ENCODE results near the gene MAN2A1.
"Not testable (repeated sequence)": the region's sequence is repeated elsewhere in the genome, so short reads cannot be mapped to it uniquely, and the experiment has no call there.

The MAN2A1 gene

GRCh38 chr5:109826426-109826825 lies 136.7 kb downstream of the MAN2A1 start:
- H3K36me3 Mint-ChIP-seq (ENCODE audit: low read depth) = peaks cover 90% of the 10 kb centered on the region
- no peak for DNase-seq
- no peaks in the 10 kb centered on the region for H3K27me3 Mint-ChIP-seq
- no peak overlapping the region for H3K27ac Mint-ChIP-seq
- no peak overlapping the region for H3K4me3 Mint-ChIP-seq
- H3K4me1 Mint-ChIP-seq (ENCODE audit: low read depth) = peaks cover 5% of the 10 kb centered on the region
- H3K9me3 Mint-ChIP-seq = no peaks in the 10 kb centered on the region

GRCh38 chr5:109829331-109829730 lies 139.6 kb downstream of the MAN2A1 start:
- Mint-ChIP-seq H3K27me3 (no peaks in the 10 kb centered on the region), H3K4me1 (ENCODE audit: low read depth) (peaks cover 12% of the 10 kb centered on the region), H3K9me3 (peaks cover 3% of the 10 kb centered on the region), H3K4me3 (no peak overlapping the region), H3K27ac (no peak overlapping the region), H3K36me3 (ENCODE audit: low read depth) (peaks cover 89% of the 10 kb centered on the region)
- DNase-seq = no peak

GRCh38 chr5:109830955-109831502 lies 141.3 kb downstream of the MAN2A1 start:
- Mint-ChIP-seq H3K9me3 (peaks cover 3% of the 10 kb centered on the region), H3K4me1 (ENCODE audit: low read depth) (peaks cover 13% of the 10 kb centered on the region), H3K36me3 (ENCODE audit: low read depth) (peaks cover 84% of the 10 kb centered on the region), H3K27ac (no peak overlapping the region), H3K4me3 (no peak overlapping the region), H3K27me3 (no peaks in the 10 kb centered on the region)
- no peak for DNase-seq

- not testable (repeated sequence) for H3K4me3 Mint-ChIP-seq, DNase-seq, H3K27ac Mint-ChIP-seq, H3K27me3 Mint-ChIP-seq, H3K9me3 Mint-ChIP-seq
- Mint-ChIP-seq H3K4me1 (ENCODE audit: low read depth) (peaks cover 13% of the 10 kb centered on the region), H3K36me3 (ENCODE audit: low read depth) (peaks cover 83% of the 10 kb centered on the region)
Observed at GRCh38 chr5:109832207-109833188, 142.8 kb downstream of the MAN2A1 start.

- peaks cover 13% of the 10 kb centered on the region for H3K4me1 Mint-ChIP-seq (ENCODE audit: low read depth)
- no peaks in the 10 kb centered on the region for H3K27me3 Mint-ChIP-seq
- no peak for DNase-seq
- no peak overlapping the region for H3K4me3 Mint-ChIP-seq
- peaks cover 3% of the 10 kb centered on the region for H3K9me3 Mint-ChIP-seq
- H3K27ac Mint-ChIP-seq = no peak overlapping the region
- H3K36me3 Mint-ChIP-seq (ENCODE audit: low read depth) = peaks cover 85% of the 10 kb centered on the region
Observed at GRCh38 chr5:109833946-109834345, 144.2 kb downstream of the MAN2A1 start.

- Mint-ChIP-seq H3K36me3 (ENCODE audit: low read depth) (peaks cover 85% of the 10 kb centered on the region), H3K4me3 (no peak overlapping the region), H3K27me3 (no peaks in the 10 kb centered on the region), H3K4me1 (ENCODE audit: low read depth) (peaks cover 8% of the 10 kb centered on the region), H3K27ac (no peak overlapping the region), H3K9me3 (peaks cover 3% of the 10 kb centered on the region)
- no peak for DNase-seq
Observed at GRCh38 chr5:109836280-109836679, 146.6 kb downstream of the MAN2A1 start.

- peaks cover 6% of the 10 kb centered on the region for H3K4me1 Mint-ChIP-seq (ENCODE audit: low read depth)
- no peak overlapping the region for H3K27ac Mint-ChIP-seq
- H3K4me3 Mint-ChIP-seq = no peak overlapping the region
- peaks cover under 1% of the 10 kb centered on the region for H3K9me3 Mint-ChIP-seq
- H3K36me3 Mint-ChIP-seq (ENCODE audit: low read depth) = peaks cover 89% of the 10 kb centered on the region
- no peaks in the 10 kb centered on the region for H3K27me3 Mint-ChIP-seq
- no peak for DNase-seq
Observed at GRCh38 chr5:109837231-109837861, 147.6 kb downstream of the MAN2A1 start.

- Mint-ChIP-seq H3K36me3 (ENCODE audit: low read depth) (peaks cover 92% of the 10 kb centered on the region), H3K4me1 (ENCODE audit: low read depth) (peaks cover 8% of the 10 kb centered on the region), H3K27me3 (no peaks in the 10 kb centered on the region), H3K9me3 (no peaks in the 10 kb centered on the region), H3K27ac (no peak overlapping the region), H3K4me3 (no peak overlapping the region)
- DNase-seq = no peak
Observed at GRCh38 chr5:109838157-109838556, 148.4 kb downstream of the MAN2A1 start.

GRCh38 chr5:109844148-109844547 lies 154.4 kb downstream of the MAN2A1 start:
- H3K9me3 Mint-ChIP-seq = peaks cover 12% of the 10 kb centered on the region
- peaks cover 98% of the 10 kb centered on the region for H3K36me3 Mint-ChIP-seq (ENCODE audit: low read depth)
- H3K4me3 Mint-ChIP-seq = no peak overlapping the region
- no peak for DNase-seq
- H3K27me3 Mint-ChIP-seq = no peaks in the 10 kb centered on the region
- peaks cover 35% of the 10 kb centered on the region for H3K4me1 Mint-ChIP-seq (ENCODE audit: low read depth)
- H3K27ac Mint-ChIP-seq = no peak overlapping the region

- H3K27me3 Mint-ChIP-seq = no peaks in the 10 kb centered on the region
- no peak overlapping the region for H3K27ac Mint-ChIP-seq
- H3K4me3 Mint-ChIP-seq = no peak overlapping the region
- peaks cover 40% of the 10 kb centered on the region for H3K4me1 Mint-ChIP-seq (ENCODE audit: low read depth)
- H3K36me3 Mint-ChIP-seq (ENCODE audit: low read depth) = peaks cover 98% of the 10 kb centered on the region
- DNase-seq = no peak
- H3K9me3 Mint-ChIP-seq = peaks cover 13% of the 10 kb centered on the region
Observed at GRCh38 chr5:109844695-109845094, 155.0 kb downstream of the MAN2A1 start.

- Mint-ChIP-seq H3K36me3 (ENCODE audit: low read depth) (peaks cover 97% of the 10 kb centered on the region), H3K27me3 (no peaks in the 10 kb centered on the region), H3K27ac (peak overlapping the region; percentile 80), H3K4me1 (ENCODE audit: low read depth) (peaks cover 67% of the 10 kb centered on the region), H3K4me3 (no peak overlapping the region), H3K9me3 (peaks cover 15% of the 10 kb centered on the region)
- DNase-seq = no peak
Observed at GRCh38 chr5:109848130-109848529, 158.4 kb downstream of the MAN2A1 start.

GRCh38 chr5:109849478-109850088 lies 159.9 kb downstream of the MAN2A1 start:
- H3K27ac Mint-ChIP-seq = peak overlapping the region; percentile 80
- no peaks in the 10 kb centered on the region for H3K27me3 Mint-ChIP-seq
- peaks cover 90% of the 10 kb centered on the region for H3K36me3 Mint-ChIP-seq (ENCODE audit: low read depth)
- no peak for DNase-seq
- no peak overlapping the region for H3K4me3 Mint-ChIP-seq
- peaks cover 72% of the 10 kb centered on the region for H3K4me1 Mint-ChIP-seq (ENCODE audit: low read depth)
- H3K9me3 Mint-ChIP-seq = peaks cover 15% of the 10 kb centered on the region

- peaks cover 89% of the 10 kb centered on the region for H3K36me3 Mint-ChIP-seq (ENCODE audit: low read depth)
- no peak overlapping the region for H3K4me3 Mint-ChIP-seq
Observed at GRCh38 chr5:109852371-109853155, 162.8 kb downstream of the MAN2A1 start.

GRCh38 chr5:109853377-109853776 lies 163.7 kb downstream of the MAN2A1 start:
- no peak overlapping the region for H3K4me3 Mint-ChIP-seq

More at GRCh38 chr5:109852371-109853155, 162.8 kb downstream of the MAN2A1 start:
- no peak for DNase-seq
- H3K4me1 Mint-ChIP-seq (ENCODE audit: low read depth) = peaks cover 79% of the 10 kb centered on the region
- H3K27ac Mint-ChIP-seq = peak overlapping the region; percentile 73
- no peaks in the 10 kb centered on the region for H3K27me3 Mint-ChIP-seq
- peaks cover 13% of the 10 kb centered on the region for H3K9me3 Mint-ChIP-seq

More at GRCh38 chr5:109853377-109853776, 163.7 kb downstream of the MAN2A1 start:
- no peak for DNase-seq
- H3K27ac Mint-ChIP-seq = no peak overlapping the region
- no peaks in the 10 kb centered on the region for H3K27me3 Mint-ChIP-seq
- peaks cover 89% of the 10 kb centered on the region for H3K36me3 Mint-ChIP-seq (ENCODE audit: low read depth)
- H3K4me1 Mint-ChIP-seq (ENCODE audit: low read depth) = peaks cover 84% of the 10 kb centered on the region
- peaks cover 10% of the 10 kb centered on the region for H3K9me3 Mint-ChIP-seq
